Suppressor macrophage treated with lipopolysaccharide for 1 hour (primary cell): ENCODE data around the gene XPR1.

Source experiments
- DNase-seq, 3 donors: peaks; one replicate each; pipeline ENCODE4 v3.0.0-alpha.2; 2020 to 2022

The XPR1 gene

DNA sequence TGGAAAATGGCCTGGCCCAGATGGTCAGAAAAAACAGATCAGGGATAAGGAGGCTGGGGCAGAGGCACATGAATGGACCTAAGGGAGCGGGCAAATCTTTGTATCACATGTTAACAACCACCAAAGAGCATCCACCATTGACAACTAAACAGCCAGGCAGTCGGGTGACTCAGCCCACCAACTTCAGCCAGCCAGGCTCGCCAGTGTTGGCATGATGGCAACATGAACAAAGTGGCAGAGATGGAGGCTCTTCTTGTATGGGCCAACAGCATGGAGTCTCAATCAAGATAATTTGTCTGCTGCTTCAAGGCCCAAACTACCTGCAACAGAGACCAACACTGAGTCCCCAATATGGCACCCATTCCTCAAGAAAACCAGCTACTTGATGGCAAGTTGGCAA is 264.3 kb downstream of the XPR1 start:
- no peak for DNase-seq

- DNase-seq: no peak
Measured at GRCh38 chr1:180898441-180899219, 266.8 kb downstream of the XPR1 start.

GRCh38 chr1:180899262-180899661 is 267.4 kb downstream of the XPR1 start:
- no peak for DNase-seq

DNA sequence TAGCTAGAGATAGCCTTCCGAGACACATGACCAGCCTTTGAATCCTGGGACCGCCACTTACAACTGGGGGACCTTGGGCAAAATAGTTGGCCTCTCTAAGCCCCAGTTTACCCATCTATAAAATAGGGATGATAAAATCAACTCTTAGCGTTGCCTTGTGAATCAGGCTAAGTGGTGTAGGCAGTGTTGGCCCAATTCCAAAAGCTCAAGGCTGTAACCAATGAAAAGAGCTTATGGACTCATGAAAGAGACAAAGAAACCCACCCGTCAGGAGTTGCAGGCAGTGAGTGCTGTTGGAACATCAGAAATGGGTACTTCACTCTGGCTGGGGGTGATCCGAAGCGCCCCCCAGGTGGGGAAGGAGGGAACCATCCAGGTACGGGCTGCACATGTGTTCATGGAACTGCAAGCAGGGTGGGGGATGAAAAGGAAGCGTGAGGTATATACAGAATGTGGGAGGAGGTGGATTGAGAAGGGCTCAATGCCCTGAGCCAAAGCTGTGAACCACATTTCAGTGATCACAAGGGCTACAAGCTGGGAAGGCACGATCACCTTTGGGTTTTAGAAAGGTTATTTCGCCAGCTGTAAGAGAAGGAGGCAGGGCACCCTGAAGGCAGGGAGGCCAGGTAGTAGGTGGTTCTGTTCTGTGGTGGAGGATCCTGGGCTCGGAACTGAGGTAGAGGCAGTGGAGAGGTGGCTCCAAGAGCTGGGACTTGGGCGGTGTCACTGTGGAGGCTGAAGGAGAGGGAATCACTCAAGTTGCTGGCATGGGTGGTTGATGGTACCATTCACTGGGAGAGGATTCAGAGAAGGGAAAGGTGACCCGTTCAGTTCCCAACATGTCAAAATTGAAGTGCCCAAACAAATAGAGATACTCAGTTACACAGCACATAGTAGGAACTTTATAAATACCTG is 269.5 kb downstream of the XPR1 start:
- no peak for DNase-seq

DNA sequence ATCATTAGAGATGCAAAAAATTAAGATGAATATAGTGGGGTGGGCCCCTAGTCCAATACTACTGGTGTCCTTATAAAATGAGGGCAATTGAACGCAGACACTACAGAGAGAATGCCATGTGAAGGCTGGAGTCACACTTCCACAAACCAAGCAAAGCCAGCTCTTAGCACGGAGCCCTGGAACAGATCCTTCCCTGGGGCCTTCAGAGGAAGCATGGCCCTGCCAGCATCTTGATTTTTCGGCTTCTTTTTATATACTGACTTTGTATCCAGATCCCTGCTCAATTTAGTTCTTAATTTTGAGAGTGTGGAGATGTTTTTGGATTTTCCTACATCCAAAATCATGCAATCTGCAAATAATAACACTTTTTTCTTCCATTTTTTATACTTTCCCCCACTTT is 270.7 kb downstream of the XPR1 start:
- no peak for DNase-seq

GRCh38 chr1:180905927-180906326 is 274.1 kb downstream of the XPR1 start:
- no peak for DNase-seq

GRCh38 chr1:180906511-180906910 is 274.7 kb downstream of the XPR1 start:
- no peak for DNase-seq

DNA sequence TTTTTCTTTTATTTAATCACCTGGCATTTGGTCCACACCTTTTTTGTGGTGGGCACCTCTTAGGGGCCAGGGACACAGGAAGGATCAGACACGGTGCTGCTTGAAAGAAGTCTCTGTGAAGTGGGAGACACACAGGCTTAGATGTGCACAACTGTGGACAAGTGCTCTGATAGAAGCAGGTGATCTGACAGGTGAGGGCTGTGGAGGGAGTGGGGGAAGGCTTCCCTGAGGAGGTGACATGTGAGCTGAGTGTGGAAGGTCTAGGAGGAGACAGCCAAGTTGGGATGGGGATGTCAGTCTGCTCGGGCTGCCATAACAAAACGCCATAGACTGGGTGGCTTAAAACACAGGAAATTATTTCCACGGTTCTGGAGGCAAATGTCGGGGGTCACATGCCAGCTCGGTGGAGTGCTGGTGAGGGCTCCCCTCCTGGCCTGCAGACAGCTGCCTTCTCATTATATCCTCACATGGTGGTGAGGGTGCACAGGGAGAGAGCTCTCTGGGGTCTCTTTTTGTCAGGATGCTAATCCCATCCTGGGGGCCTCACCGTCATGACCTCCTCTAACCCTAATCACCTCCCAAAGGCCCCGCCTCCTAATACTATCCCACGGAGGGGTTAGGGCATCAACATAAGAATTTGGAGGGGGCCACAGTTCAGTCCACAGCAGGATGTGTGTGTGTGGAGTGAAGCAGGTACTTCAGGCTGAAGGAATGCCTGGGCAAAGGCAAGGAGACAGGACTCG is 275.7 kb downstream of the XPR1 start:
- no peak for DNase-seq

- no peak for DNase-seq
Measured at GRCh38 chr1:180908074-180908765, 276.4 kb downstream of the XPR1 start.

- no peak for DNase-seq
Measured at GRCh38 chr1:180909005-180909414, 277.2 kb downstream of the XPR1 start.

GRCh38 chr1:180909462-180909976 is 277.7 kb downstream of the XPR1 start:
- DNase-seq: no peak

DNA sequence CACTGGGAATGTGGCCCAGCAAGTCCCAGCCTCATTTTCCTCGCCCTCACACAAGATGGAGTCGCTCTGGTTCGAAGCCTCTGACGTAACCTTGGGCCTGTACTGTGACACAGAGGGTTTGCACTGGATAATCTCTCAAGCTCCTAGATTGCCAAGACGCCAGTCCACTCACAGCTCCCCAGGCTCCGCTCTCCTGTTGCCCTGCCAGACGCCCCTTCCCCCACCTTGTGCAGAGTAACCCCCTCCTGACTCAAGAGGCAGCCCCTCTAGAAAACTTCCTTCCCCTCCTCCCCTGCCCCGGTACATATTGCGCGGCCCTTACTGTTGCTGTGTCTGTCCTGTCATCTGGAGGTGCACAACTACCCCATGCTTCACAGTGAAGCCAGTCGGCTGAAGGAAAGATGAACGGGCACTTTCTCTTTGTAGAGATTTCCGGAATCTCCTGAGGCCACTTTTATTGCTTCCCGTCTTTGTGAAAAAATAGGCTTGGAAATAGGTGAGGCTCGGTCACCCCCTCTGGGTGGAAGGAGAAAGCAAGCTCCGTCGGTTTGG is 279.9 kb downstream of the XPR1 start:
- no peak for DNase-seq

GRCh38 chr1:180912211-180912800 is 280.5 kb downstream of the XPR1 start:
- peak; percentile 11 to 47 (median 18) for DNase-seq

DNA sequence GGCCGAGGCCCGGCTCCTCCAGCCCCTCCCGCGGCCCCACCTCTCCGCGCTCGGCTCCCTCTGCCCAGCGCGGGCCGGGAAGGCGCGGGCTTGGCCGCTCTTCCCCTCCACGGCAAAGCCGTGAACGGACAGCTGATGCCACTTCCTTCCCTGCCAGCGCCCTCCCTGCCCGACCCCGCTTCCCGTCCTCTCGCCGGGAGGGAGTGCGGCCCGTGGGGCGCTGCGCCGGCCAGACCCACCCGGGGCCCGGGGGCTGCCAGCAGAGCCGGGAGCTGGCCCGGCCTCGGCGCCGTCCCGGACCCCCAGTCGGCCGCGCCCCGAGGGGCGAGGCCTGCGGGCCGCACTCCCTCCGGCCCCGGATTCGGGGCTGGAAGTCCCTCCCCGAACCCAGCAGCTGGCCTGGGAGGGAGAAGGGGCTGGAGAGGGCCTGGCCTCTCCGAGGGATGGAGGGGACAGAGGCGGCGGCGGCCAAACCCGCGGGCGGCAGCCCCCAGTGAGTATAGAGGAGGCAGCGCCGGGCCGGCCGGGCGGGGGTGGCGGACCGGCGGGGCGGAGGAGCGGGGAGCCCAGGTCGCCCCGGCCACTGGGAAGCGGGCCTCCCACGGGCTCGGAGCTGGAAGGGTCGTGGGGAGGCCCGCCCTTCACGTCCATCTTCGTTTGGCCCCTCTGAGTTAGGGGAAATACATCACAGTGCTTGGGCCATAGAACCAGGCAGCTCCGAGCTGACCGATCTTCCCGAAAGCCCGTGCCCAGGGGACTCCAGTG is 281.2 kb downstream of the XPR1 start, which contains the start of gene KIAA1614:
KIAA1614 (plus strand) TSS at position 97 of the 765 bp plus-strand sequence; CDS start at position 444, 347 bp downstream.
- peak; percentile 49 to 73 (median 60) for DNase-seq

DNA sequence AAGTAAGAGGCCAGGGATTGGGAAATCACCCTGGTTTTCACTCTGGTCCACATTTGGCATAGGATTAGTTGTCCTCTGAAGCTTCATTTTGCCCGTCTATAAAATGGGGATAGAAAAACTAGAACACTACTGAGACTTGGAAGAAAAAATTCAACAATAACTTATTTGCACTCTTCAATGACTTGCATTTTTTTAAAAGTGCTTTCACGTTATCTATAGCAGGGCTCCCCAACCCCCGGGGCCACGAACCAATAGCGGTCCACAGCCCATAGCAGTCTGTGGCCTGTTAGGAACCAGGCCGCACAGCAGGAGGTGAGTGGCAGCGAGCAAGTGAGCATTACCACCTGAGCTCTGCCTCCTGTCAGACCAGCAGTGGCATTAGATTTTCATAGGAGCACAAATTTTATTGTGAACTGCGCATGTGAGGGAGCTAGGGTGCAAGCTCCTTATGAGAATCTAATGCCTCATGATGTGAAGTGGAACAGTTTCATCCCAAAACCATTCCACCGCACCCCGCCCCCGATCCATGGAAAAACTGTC is 283.7 kb downstream of the XPR1 start:
- no peak for DNase-seq

- no peak for DNase-seq
Measured at GRCh38 chr1:180916012-180916770, 284.4 kb downstream of the XPR1 start.

DNA sequence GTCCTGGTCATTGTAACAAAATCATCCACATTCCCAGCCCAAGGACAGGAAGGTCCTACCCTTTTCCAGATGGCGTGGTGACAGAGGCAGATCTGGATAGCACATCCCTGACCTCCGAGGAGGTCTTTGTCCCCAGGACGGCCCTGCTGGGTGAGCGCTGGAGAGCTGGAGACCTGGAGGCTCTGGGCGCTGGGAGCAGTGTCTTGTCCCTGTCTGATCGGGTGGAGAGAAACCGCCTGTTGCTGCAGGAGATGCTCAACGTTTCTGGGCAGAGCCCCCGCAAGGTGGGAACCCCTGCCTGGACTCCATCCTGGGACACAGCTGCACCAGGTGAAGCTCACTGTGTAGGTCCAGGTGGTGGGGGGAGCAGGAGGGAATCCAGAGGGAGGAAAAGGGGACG is 284.9 kb downstream of the XPR1 start:
- no peak for DNase-seq

DNA sequence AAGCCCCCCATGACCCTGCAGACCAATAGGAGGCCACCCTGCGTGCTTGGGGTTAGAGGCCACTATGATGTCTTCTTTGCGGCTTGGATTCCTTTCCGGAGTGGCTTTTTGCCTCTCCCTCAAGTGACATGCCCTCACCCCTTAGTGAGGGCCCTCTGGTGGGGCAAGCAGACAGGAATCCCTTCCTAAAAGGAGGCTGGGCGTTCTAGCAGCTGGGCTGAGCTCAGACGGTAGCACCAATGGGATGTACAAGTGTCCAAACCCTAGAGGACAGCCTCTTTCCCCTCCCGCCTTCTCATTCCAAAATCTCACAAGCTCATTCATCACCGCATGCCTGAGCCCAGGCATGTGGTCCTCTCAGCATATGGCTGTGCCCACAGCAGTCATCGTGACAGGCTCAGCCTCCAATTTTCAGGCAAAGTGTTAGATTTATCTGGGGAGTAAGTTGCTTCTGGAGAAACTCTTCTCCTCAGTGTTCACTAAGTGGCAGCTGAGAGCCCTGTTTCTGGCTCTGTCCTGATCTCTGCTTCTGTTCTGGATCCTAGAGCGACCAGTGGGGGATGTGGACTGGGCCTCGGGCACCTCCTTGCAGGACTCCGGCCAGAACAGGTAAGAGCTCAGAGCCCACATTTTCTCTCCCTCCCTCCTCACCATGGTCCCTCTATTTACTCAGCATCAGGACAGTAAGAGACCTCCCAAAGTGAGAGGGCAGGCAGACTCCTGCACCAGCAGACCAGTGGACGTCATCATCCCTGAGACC is 285.7 kb downstream of the XPR1 start:
- DNase-seq: no peak

DNA sequence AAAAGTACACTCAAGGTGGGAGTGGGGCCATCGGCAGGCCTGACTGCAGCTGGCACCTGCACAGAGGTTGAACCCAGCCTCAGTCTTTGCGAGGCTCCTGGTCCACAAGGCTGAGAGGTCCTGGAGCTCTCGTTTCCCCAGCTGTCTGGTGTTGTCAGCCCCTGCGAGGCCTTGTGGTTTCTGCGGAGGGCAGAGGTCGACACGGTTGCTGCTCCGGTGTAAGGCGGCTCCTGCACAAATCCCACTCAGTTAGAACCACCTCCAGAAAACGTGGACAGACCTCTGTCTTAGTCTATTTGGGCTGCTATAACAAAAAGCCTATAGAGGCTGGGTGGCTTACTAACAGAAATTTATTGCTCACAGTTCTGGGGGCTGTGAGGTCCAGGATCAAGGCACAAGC is 286.7 kb downstream of the XPR1 start:
- DNase-seq: no peak
